ENCODE measurements around the gene JAK3.
A peak's percentile ranks its signal among the peaks of the same experiment; 100 is the strongest.
"Not testable (repeated sequence)": the region's sequence is repeated elsewhere in the genome, so short reads cannot be mapped to it uniquely, and the experiment has no call there.

Gene JAK3

GRCh38 chr19:17778251-17778967 is 69.4 kb downstream of the JAK3 start:
- no peak overlapping the region for H3K4me3 ChIP-seq
- peak; percentile 29 to 87 for DNase-seq (ENCODE audit: low spot score in 2 of 2)
- no peaks in the 10 kb centered on the region for H3K36me3 ChIP-seq (replicated peaks)
- in situ Hi-C loops (cut with MboI; ENCODE audit: low sequenced_read_pairs): no loop called here
- H3K9me3 ChIP-seq: no peaks in the 10 kb centered on the region
- H3K27me3 ChIP-seq (ENCODE audit: low read depth): no peaks in the 10 kb centered on the region
- H3K4me1 ChIP-seq: no peaks in the 10 kb centered on the region

- H3K4me3 ChIP-seq; H3K36me3 ChIP-seq (replicated peaks); H3K9me3 ChIP-seq; H3K4me1 ChIP-seq; H3K27me3 ChIP-seq (ENCODE audit: low read depth); in situ Hi-C loops (cut with MboI; ENCODE audit: low sequenced_read_pairs); DNase-seq (ENCODE audit: low spot score in 2 of 2): not testable (repeated sequence)
Measured at GRCh38 chr19:17777840-17778239, 69.9 kb downstream of the JAK3 start.

GRCh38 chr19:17775991-17776803 is 71.6 kb downstream of the JAK3 start:
- H3K4me3 ChIP-seq: no peak overlapping the region
- in situ Hi-C loops (cut with MboI; ENCODE audit: low sequenced_read_pairs): no loop called here
- no peaks in the 10 kb centered on the region for H3K4me1 ChIP-seq
- no peaks in the 10 kb centered on the region for H3K27me3 ChIP-seq (ENCODE audit: low read depth)
- no peak for DNase-seq (ENCODE audit: low spot score in 2 of 2)
- no peaks in the 10 kb centered on the region for H3K9me3 ChIP-seq
- H3K36me3 ChIP-seq (replicated peaks): peaks cover 4% of the 10 kb centered on the region; the same call in 1 of the 2 replicates

GRCh38 chr19:17775245-17775927 is 72.4 kb downstream of the JAK3 start:
- peak; percentile 31 to 84 for DNase-seq (ENCODE audit: low spot score in 2 of 2)
- peaks cover 4% of the 10 kb centered on the region; the same call in 1 of the 2 replicates for H3K36me3 ChIP-seq (replicated peaks)
- in situ Hi-C loops (cut with MboI; ENCODE audit: low sequenced_read_pairs): no loop called here
- no peaks in the 10 kb centered on the region for H3K9me3 ChIP-seq
- no peaks in the 10 kb centered on the region for H3K4me1 ChIP-seq
- no peaks in the 10 kb centered on the region for H3K27me3 ChIP-seq (ENCODE audit: low read depth)
- H3K4me3 ChIP-seq: no peak overlapping the region
